IPS-18a (cell line): Measurements from ENCODE around the gene DAZAP1.
"Not testable (repeated sequence)": the region's sequence is repeated elsewhere in the genome, so short reads cannot be mapped to it uniquely, and the experiment has no call there.

Source experiments
- H3K27ac ChIP-seq: one replicate; pipeline ENCODE4 v1.5.1; 2013; ENCODE audit warnings: low read length
- H3K27me3 ChIP-seq: one replicate; pipeline ENCODE4 v1.6.1; 2013; ENCODE audit warnings: mild to moderate bottlenecking, low read length; ENCODE audit not compliant: control insufficient read depth, insufficient read depth
- H3K36me3 ChIP-seq: one replicate; pipeline ENCODE4 v1.6.1; 2013; ENCODE audit warnings: low read depth, low read length; ENCODE audit not compliant: control insufficient read depth
- H3K4me1 ChIP-seq: one replicate; pipeline ENCODE4 v1.6.1; 2013; ENCODE audit warnings: low read depth, low read length; ENCODE audit not compliant: control insufficient read depth
- H3K4me3 ChIP-seq: one replicate; pipeline ENCODE4 v1.5.1; 2013; ENCODE audit warnings: low read length
- H3K9ac ChIP-seq: one replicate; pipeline ENCODE4 v1.6.1; 2013; ENCODE audit warnings: mild to moderate bottlenecking, low read length, moderate library complexity
- H3K9me3 ChIP-seq: one replicate; pipeline ENCODE4 v1.6.1; 2013; ENCODE audit warnings: low read depth, low read length; ENCODE audit not compliant: control insufficient read depth

Gene DAZAP1

GRCh38 chr19:1435378-1435989 is 28.1 kb downstream of the DAZAP1 start:
- Histone ChIP-seq H3K27me3 (no peaks in the 10 kb centered on the region), H3K4me1 (no peaks in the 10 kb centered on the region), H3K9ac (no peak overlapping the region), H3K36me3 (peaks cover 31% of the 10 kb centered on the region), H3K9me3 (no peaks in the 10 kb centered on the region), H3K27ac (no peak overlapping the region), H3K4me3 (no peak overlapping the region)

GRCh38 chr19:1437609-1438008 is 30.2 kb downstream of the DAZAP1 start:
- H3K9ac ChIP-seq = no peak overlapping the region
- no peaks in the 10 kb centered on the region for H3K9me3 ChIP-seq
- H3K27me3 ChIP-seq = no peaks in the 10 kb centered on the region
- no peak overlapping the region for H3K27ac ChIP-seq
- peak overlapping the region; percentile 89 for H3K4me3 ChIP-seq
- H3K36me3 ChIP-seq = peaks cover 32% of the 10 kb centered on the region
- no peaks in the 10 kb centered on the region for H3K4me1 ChIP-seq

GRCh38 chr19:1438035-1438932 is 30.9 kb downstream of the DAZAP1 start, which contains the start of gene RPS15:
Gene RPS15, plus strand, starts transcription at chr19:1438396. Its CDS starts 30 bp downstream, at chr19:1438426.
- H3K27ac ChIP-seq = peak within 1 kb of the TSS; percentile 90
- H3K9ac ChIP-seq = peak within 1 kb of the TSS; percentile 96
- H3K36me3 ChIP-seq = peaks cover 27% of the 10 kb centered on the region
- peak within 1 kb of the TSS; percentile 89 for H3K4me3 ChIP-seq
- no peaks in the 10 kb centered on the region for H3K9me3 ChIP-seq
- no peaks in the 10 kb centered on the region for H3K4me1 ChIP-seq
- no peaks in the 10 kb centered on the region for H3K27me3 ChIP-seq

GRCh38 chr19:1438933-1439354 is 31.6 kb downstream of the DAZAP1 start:
- Histone ChIP-seq H3K27me3 (no peaks in the 10 kb centered on the region), H3K4me1 (no peaks in the 10 kb centered on the region), H3K9me3 (no peaks in the 10 kb centered on the region), H3K9ac (peak overlapping the region; percentile 96), H3K36me3 (peaks cover 27% of the 10 kb centered on the region), H3K27ac (no peak overlapping the region), H3K4me3 (peak overlapping the region; percentile 89)

GRCh38 chr19:1439525-1440417 is 32.4 kb downstream of the DAZAP1 start:
- Histone ChIP-seq H3K9ac (peak overlapping the region; percentile 96), H3K36me3 (peaks cover 24% of the 10 kb centered on the region), H3K4me3 (peak overlapping the region; percentile 89)
- H3K27ac ChIP-seq, H3K4me1 ChIP-seq, H3K27me3 ChIP-seq, H3K9me3 ChIP-seq: not testable (repeated sequence)

GRCh38 chr19:1440418-1440801 is 33.0 kb downstream of the DAZAP1 start:
- Histone ChIP-seq H3K9ac (no peak overlapping the region), H3K36me3 (peaks cover 24% of the 10 kb centered on the region), H3K4me3 (no peak overlapping the region)

GRCh38 chr19:1441022-1441426 is 33.6 kb downstream of the DAZAP1 start:
- Histone ChIP-seq H3K9me3 (no peaks in the 10 kb centered on the region), H3K27me3 (peaks cover 19% of the 10 kb centered on the region), H3K4me3 (no peak overlapping the region), H3K4me1 (no peaks in the 10 kb centered on the region), H3K27ac (no peak overlapping the region), H3K36me3 (peaks cover 24% of the 10 kb centered on the region), H3K9ac (no peak overlapping the region)

More at GRCh38 chr19:1440418-1440801, 33.0 kb downstream of the DAZAP1 start:
- H3K9me3 ChIP-seq = no peaks in the 10 kb centered on the region
- H3K27ac ChIP-seq = no peak overlapping the region
- no peaks in the 10 kb centered on the region for H3K4me1 ChIP-seq
- H3K27me3 ChIP-seq = peaks cover 13% of the 10 kb centered on the region

GRCh38 chr19:1441677-1442438 is 34.5 kb downstream of the DAZAP1 start:
- no peak overlapping the region for H3K9ac ChIP-seq
- H3K27ac ChIP-seq = no peak overlapping the region
- H3K4me1 ChIP-seq = no peaks in the 10 kb centered on the region
- H3K9me3 ChIP-seq = no peaks in the 10 kb centered on the region
- H3K27me3 ChIP-seq = peaks cover 27% of the 10 kb centered on the region
- H3K4me3 ChIP-seq = no peak overlapping the region
- peaks cover 24% of the 10 kb centered on the region for H3K36me3 ChIP-seq

GRCh38 chr19:1445185-1445931 is 38.0 kb downstream of the DAZAP1 start:
- Histone ChIP-seq H3K9me3 (no peaks in the 10 kb centered on the region), H3K27ac (no peak overlapping the region), H3K27me3 (peaks cover 62% of the 10 kb centered on the region), H3K9ac (no peak overlapping the region), H3K4me1 (no peaks in the 10 kb centered on the region), H3K4me3 (peak overlapping the region; percentile 62), H3K36me3 (peaks cover 17% of the 10 kb centered on the region)

GRCh38 chr19:1445932-1446712 is 38.7 kb downstream of the DAZAP1 start:
- Histone ChIP-seq H3K9me3 (no peaks in the 10 kb centered on the region), H3K4me1 (no peaks in the 10 kb centered on the region), H3K27ac (no peak overlapping the region), H3K36me3 (peaks cover 10% of the 10 kb centered on the region), H3K27me3 (peaks cover 70% of the 10 kb centered on the region), H3K9ac (no peak overlapping the region), H3K4me3 (peak overlapping the region; percentile 24)
